GM19099 (cell line): Measurements from ENCODE around the gene RPS28.

Source experiments
- POLR2A ChIP-seq: IDR thresholded peaks from 3 replicates; pipeline ENCODE4 v1.6.1; 2011; ENCODE audit warnings: low read depth; ENCODE audit not compliant: insufficient read length; ENCODE audit errors: extremely low read depth

The RPS28 gene

DNA sequence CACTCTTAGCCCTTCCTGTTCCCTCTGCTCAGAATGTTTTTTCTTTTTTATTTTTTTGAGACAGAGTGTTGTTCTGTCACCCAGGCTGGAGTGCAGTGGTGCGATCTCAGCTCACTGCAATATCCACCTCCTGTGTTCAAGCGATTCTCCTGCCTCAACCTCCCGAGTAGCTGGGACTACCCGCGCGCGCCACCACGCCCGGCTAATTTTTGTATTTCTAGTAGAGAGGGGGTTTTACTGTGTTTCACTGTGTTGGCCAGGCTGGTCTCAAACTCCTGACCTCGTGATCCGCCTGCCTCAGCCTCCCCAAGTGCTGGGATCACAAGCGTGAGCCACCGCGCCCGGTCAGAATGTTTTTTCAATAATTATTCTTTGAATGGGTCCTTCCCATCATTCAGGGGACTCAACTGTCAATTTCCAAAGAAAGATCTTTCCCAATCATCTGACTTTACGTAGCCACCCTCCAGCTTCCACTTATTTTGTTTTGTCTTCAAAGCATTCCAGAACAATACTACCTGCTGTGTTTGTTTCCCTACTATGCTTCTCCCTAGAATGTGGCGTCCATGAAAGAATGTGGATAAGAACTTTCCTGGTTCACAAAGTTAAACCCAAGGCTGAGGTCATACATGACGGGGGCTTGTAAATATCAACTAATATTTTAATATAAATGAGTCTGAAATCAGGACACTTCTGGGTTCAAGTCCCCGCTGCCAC, 1.3 kb upstream of the RPS28 start:
- TF ChIP-seq POLR2A = no peak

- TF ChIP-seq POLR2A = no peak
These were observed 681 bp upstream of the RPS28 start for GRCh38 chr19:8320564-8321066.

GRCh38 chr19:8321986-8322637, 816 bp downstream of the RPS28 start:
- no peak for TF ChIP-seq POLR2A

DNA sequence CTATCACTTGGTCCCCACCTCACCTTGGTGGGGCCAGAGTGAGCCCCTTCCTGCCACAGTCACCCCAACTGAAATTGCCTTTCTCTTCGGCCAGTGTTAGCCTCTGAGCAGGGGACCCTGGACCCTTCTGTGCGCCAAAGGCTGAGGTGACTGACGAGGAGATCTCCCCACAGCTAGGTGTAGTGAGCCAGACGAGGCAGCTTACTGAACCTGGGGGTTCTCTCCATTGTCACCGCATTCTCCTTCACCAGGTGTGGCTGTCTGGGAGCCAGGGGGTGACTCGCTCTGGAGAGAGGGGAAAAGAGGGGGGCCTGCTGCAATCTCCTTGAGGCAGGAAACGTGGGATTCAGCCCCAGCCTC, 1.3 kb downstream of the RPS28 start:
- TF ChIP-seq POLR2A = no peak

DNA sequence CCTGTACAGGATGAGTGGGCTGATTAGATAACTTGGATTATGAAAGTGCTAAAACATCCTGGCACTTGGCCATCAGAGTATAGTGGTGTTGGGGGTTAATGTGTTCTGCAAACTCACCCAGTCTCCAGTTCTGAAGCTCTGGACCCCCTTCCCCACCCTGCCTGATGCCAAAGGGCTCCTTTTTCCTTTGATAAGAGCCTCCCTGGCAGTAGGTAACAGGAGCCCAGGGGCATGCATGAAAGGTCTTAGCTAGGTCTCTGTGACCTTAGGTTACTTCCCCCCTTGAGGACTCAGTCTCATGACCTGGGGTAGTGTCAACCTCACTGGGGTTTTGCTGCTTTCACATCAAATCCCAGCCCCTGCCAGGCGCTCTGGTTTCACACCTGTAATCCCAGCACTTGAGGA, 2.5 kb downstream of the RPS28 start:
- no peak for TF ChIP-seq POLR2A

DNA sequence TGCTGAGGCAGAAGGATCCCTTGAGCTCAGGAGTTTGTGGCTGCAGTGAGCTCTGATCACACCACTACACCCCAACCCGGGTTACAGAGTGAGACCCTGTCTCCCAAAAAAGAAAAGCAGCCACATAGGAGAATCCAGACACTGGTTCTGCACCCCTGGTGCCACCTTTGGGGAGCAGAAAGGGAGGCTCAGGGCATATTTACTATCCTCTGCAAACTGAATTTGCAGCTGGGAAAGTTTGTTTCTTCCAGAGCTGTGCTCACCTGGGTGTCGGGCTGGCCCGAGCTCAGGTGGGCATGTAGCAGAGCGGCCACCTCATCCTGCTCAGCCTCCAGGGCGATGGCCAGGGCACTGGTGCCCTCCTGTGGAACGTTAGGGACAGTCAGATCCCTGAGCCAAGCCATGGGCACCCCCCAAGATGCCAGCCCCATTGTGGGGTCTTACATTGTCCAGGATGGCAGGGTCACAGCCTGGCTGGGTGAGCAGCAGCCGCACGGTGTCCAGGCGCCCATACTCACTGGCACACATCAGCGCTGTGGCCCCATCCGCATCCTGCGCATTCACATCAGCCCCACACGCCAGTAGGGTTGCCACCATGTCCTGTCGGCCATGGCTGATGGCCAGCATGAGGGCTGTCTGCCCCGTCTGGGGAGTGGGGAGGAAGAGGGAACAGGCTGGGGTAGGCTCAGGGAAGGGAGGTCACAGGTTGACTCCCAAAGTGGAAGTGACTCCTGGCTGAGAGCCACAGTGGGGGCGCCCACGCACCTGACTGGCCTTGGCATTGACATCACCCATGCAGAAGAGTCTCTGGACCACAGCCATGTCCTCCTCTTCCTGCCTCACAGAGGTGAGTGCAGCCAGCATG, 3.1 kb downstream of the RPS28 start:
- peak; percentile 23 for TF ChIP-seq POLR2A

DNA sequence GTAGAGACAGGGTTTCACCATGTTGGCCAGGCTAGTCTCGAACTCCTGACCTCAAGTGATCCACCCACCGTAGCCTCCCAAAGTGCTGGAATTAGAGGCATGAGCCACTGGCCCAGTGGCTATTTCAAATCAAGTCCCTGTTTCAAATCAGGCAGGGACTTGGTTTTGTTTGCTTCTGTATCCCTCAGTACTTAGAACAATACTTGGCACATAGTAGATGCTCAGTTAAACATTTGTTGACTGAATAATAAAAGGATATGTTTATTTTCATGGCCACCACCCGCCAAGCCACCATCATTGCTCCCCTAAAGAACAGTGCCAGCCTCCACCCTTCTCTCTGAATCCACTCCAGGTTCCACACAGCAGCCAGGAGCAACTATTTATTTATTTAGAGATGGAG, 4.2 kb downstream of the RPS28 start:
- no peak for TF ChIP-seq POLR2A

- TF ChIP-seq POLR2A = no peak
These were observed 8.7 kb downstream of the RPS28 start for GRCh38 chr19:8329996-8330395.

DNA sequence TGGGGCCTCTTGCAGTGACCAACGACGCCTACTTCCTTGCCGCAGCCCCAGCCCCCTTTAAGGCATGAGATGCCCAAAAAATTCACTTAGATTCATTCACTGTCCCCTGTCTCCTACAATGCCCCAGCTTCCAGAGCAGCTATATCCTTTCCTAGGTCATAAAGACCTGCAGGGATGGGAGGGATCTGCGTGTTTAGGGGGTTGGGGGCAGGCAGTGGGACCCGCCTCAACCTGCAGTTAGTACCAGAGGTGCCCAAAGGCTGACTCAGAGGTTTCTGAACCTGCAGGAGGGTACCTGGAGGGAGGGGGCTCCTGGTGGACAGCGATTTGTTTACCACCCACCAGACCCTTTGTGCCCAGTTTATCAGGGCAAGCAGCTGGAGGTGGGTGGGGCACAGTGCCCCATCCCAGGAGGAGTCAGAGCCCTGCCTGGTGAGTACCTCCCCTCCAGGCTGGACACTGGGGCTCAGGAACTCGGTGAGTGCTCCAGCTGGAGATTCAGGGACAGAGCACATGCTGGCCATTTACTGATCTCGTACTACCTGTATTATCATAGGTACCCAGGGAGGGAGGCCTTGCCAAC, 10.1 kb downstream of the RPS28 start:
- no peak for TF ChIP-seq POLR2A

GRCh38 chr19:8332976-8333766, 11.9 kb downstream of the RPS28 start:
- no peak for TF ChIP-seq POLR2A

DNA sequence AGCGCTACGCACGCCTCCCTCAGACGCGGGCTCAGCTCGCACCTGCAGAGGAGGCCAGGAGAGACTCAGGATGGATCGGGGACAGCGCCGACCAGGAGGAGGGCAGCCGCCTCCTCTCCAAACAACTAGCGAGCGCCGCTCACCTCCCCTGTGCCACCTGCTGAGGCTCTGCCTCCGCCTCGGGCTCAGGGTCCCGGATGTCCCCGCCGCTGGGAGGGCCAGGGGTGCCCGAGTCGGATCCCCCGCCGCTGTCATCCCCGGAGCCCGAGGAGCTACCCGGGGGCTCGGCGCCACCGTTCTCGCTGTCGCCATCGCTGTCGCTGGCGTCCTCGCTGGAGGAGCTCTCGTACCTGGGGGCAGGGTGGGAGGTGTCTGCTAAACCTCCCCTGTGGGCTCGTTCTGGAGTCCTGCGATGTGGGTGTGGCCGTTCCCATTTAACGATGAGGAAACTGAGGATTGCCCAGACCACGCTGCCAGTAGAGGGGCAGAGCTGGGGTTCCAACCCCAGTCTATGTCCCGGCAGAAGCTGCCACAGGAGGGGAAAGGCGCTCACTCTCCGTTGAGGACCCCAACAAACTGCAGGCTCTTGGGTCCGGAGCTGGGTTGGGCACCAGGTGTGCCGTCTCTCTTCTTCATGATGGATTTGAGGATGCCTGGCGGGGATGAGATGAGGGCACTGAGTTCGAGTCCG, 12.6 kb downstream of the RPS28 start:
- TF ChIP-seq POLR2A = no peak

DNA sequence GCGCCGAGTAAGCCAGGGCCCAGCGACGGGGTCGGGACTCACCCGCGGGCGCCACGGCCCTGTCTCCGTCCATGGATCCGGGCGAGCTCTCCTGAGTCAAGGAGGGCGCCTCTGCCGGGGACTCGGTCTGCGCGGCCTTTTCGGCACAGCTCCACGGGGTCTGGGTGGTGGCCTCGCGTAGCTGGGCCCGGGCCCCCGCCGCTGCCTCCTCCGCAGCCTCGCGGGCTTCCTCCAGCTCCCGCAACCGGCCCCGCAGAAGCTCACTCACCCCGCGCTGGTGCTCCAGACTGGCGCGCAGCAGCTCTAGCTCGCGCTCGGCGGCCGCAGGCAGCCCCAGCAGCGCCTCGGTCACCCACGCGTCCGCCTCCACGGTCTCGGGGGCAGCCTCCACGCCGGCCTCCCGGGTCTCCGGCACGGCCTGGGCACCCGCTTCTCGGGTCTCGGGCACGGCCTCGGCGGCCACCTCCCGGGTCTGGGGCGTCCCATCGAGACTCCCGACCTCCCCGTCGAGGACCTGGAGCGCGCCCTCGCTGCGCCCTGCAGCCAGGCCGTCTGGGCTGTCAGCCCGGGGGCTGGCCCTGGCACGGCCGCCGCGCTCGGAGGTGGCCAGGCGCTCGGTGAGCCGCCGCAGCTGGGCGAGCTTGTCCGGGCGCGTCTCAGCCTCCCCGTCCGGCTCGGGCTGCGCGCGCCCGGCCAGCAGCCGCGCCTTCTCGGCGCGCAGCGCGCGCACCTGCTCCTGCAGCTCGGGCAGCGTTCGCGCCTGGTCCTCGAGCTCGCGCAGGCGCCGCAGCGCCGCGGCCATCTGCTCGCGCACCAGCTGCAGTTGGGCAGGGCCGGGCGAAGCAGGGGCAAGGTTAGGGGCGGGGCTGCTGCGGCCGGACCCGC, 13.4 kb downstream of the RPS28 start:
- TF ChIP-seq POLR2A = no peak
